ENCODE measurements around the gene ATP5PF. TPM values are rescaled to one million over a fixed set of nuclear protein-coding genes. Genes with fewer than 3 reads are reported as not detected.
"Not testable (repeated sequence)": the region's sequence is repeated elsewhere in the genome, so short reads cannot be mapped to it uniquely, and the experiment has no call there.

The ATP5PF gene
- total RNA-seq, 2 experiments from 2014 or later = 154 to 159 TPM

- H3K9me3 Mint-ChIP-seq = no peaks in the 10 kb centered on the region
- CTCF ChIA-PET = interaction anchor here (0.6 to 2.1 kb wide), 3 partner anchors 19 to 397 kb away, joined by 4 to 10 read pairs (median 5); no protein-coding TSS in a partner anchor
- intact Hi-C loops (cut with micrococcal nuclease) = no loop called here
- no peaks in the 10 kb centered on the region for H3K27me3 Mint-ChIP-seq
- no peaks in the 10 kb centered on the region for H3K36me3 Mint-ChIP-seq (ENCODE audit: low read depth)
- TF ChIP-seq, protein P1, sequence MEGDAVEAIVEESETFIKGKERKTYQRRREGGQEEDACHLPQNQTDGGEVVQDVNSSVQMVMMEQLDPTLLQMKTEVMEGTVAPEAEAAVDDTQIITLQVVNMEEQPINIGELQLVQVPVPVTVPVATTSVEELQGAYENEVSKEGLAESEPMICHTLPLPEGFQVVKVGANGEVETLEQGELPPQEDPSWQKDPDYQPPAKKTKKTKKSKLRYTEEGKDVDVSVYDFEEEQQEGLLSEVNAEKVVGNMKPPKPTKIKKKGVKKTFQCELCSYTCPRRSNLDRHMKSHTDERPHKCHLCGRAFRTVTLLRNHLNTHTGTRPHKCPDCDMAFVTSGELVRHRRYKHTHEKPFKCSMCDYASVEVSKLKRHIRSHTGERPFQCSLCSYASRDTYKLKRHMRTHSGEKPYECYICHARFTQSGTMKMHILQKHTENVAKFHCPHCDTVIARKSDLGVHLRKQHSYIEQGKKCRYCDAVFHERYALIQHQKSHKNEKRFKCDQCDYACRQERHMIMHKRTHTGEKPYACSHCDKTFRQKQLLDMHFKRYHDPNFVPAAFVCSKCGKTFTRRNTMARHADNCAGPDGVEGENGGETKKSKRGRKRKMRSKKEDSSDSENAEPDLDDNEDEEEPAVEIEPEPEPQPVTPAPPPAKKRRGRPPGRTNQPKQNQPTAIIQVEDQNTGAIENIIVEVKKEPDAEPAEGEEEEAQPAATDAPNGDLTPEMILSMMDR (IDR thresholded peaks at IDR 0.05) = no peak
- no peak overlapping the region for H3K4me3 Mint-ChIP-seq
- DNase-seq = no peak
- H3K4me1 Mint-ChIP-seq (ENCODE audit: low read depth) = no peaks in the 10 kb centered on the region
- no peak for ATAC-seq
- no peak overlapping the region for H3K27ac Mint-ChIP-seq
- POLR2A ChIA-PET = no interaction called here
These were observed 33.2 kb downstream of the ATP5PF start for GRCh38 chr21:25701529-25701928.

DNA sequence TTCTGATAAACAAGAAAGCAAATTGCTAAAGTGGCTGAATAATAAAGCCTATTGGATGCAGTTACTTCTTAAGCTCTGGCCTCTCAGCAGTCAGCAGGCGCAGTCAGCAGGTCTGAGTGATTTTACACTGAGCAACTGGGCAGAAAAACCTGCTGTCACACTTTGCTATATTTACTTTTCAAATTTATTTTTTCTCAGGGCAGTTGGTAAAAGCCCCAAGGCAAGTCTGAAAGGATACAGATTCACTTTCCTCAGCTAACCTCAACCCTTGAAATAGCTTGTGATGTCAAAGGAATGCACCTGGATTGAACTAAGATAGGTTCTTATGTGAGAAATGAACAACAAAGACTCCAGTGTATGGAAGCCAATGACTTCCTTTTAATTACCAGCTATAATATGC lies 34.0 kb downstream of the ATP5PF start:
- Mint-ChIP-seq H3K27me3 (no peaks in the 10 kb centered on the region), H3K36me3 (ENCODE audit: low read depth) (no peaks in the 10 kb centered on the region), H3K9me3 (no peaks in the 10 kb centered on the region), H3K4me3 (no peak overlapping the region), H3K27ac (no peak overlapping the region), H3K4me1 (ENCODE audit: low read depth) (no peaks in the 10 kb centered on the region)
- intact Hi-C loops (cut with micrococcal nuclease) = no loop called here
- TF ChIP-seq, protein P1 (IDR thresholded peaks at IDR 0.05) = no peak
- POLR2A ChIA-PET = interaction anchor here (0.9 kb wide), 1 partner anchor 60 kb away, joined by 4 read pairs; no protein-coding TSS in a partner anchor
- ATAC-seq (no peak), DNase-seq (no peak)
- CTCF ChIA-PET = interaction anchor here (1.1 to 2.1 kb wide), 3 partner anchors 14 to 92 kb away, joined by 3 to 10 read pairs (median 5); no protein-coding TSS in a partner anchor

DNA sequence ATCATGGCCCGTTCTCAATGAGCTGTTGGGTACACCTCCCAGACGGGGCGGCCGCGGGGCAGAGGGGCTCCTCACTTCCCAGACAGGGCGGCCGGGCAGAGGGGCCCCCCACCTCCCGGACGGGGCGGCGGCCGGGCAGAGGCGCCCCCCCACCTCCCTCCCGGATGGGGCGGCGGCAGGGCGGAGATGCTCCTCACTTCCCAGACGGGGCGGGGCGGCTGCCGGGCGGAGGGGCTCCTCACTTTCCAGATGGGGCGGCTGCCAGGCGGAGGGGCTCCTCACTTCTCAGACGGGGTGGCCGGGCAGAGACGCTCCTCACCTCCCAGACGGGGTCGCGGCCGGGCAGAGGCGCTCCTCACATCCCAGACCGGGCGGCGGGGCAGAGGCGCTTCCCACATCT lies 39.2 kb downstream of the ATP5PF start:
- H3K4me1 Mint-ChIP-seq (ENCODE audit: low read depth); intact Hi-C loops (cut with micrococcal nuclease); H3K4me3 Mint-ChIP-seq; H3K36me3 Mint-ChIP-seq (ENCODE audit: low read depth); H3K27ac Mint-ChIP-seq; DNase-seq; H3K9me3 Mint-ChIP-seq; POLR2A ChIA-PET; H3K27me3 Mint-ChIP-seq; CTCF ChIA-PET; ATAC-seq: not testable (repeated sequence)

DNA sequence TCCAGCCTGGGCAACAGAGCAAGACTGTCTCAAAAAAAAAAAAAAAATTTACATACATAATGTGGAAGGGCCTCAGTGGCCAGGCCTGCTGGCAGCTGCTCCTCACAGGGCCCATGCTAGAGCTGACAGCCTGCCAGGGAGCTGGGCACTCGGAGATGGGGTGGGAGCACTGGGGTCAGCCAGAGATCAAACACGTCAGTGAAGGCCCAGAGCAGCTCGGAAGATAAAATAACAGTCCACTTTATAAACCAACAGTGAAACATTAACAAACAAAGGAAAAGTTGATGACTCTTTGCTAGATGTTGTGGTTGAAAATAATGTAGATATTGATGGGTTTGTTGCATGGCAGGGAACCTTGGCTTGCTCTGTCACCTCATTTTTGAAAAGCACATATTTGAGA lies 42.7 kb downstream of the ATP5PF start:
- H3K9me3 Mint-ChIP-seq = no peaks in the 10 kb centered on the region
- no peak for DNase-seq
- no peak overlapping the region for H3K4me3 Mint-ChIP-seq
- ATAC-seq = no peak
- intact Hi-C loops (cut with micrococcal nuclease) = no loop called here
- no peaks in the 10 kb centered on the region for H3K27me3 Mint-ChIP-seq
- H3K36me3 Mint-ChIP-seq (ENCODE audit: low read depth) = no peaks in the 10 kb centered on the region
- no peak overlapping the region for H3K27ac Mint-ChIP-seq
- ChIA-PET POLR2A (no interaction called here), CTCF (no interaction called here)
- TF ChIP-seq, protein P1 (IDR thresholded peaks at IDR 0.05) = no peak
- no peaks in the 10 kb centered on the region for H3K4me1 Mint-ChIP-seq (ENCODE audit: low read depth)

DNA sequence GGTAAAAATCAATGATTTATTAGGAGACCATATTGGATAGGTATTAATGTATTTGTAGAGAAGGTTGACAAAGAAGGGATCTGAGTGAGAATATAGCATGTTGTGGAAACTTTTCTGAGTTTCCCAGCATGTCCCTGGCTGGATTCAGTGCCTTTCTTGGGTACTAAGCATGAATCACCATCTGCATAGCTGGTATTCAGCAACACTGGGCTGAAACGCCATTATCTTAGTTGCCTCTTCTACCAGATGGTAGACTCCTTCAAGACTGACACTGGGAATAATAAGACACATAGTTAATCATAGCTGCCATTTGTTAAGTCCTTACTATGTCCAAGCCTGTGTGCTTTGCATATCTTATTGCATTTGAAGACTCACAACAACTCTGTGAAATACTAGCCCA lies 45.5 kb downstream of the ATP5PF start:
- intact Hi-C loops (cut with micrococcal nuclease) = no loop called here
- ATAC-seq (no peak), DNase-seq (no peak)
- Mint-ChIP-seq H3K4me3 (no peak overlapping the region), H3K4me1 (ENCODE audit: low read depth) (no peaks in the 10 kb centered on the region), H3K27ac (no peak overlapping the region), H3K27me3 (peaks cover 2% of the 10 kb centered on the region), H3K36me3 (ENCODE audit: low read depth) (no peaks in the 10 kb centered on the region), H3K9me3 (no peaks in the 10 kb centered on the region)
- POLR2A ChIA-PET = no interaction called here
- CTCF ChIA-PET = interaction anchor here (0.6 to 1.2 kb wide), 2 partner anchors 12 to 18 kb away, joined by 3 read pairs; no protein-coding TSS in a partner anchor
- TF ChIP-seq, protein P1 (IDR thresholded peaks at IDR 0.05) = no peak

Data from activated CD8-positive, alpha-beta T cell treated with anti-CD3 and anti-CD28 coated beads for 36 hours (primary cell).